HCT116 (cell line): ENCODE results near the gene CSTPP1. TPM values are rescaled to one million over a fixed set of nuclear protein-coding genes. Genes with fewer than 3 reads are reported as not detected.

ENCODE experiments used
- ATAC-seq: fragments of 200-7000 bp; cut with Tn5 transposase; 2 replicates; pipeline ENCODE4 v1.9.1; 2020; ENCODE audit warnings: mild to moderate bottlenecking, moderate library complexity
- BruUV-seq: library from RNA; stranded (reverse); fragments of 400-500 nt; replicated peaks from 2 replicates; lab custom pipeline; 2021; lab: Mats Ljungman, UMichigan
- CTCF ChIA-PET: fragments of 300-600 bp; sonication (Branson Sonifier 250); formaldehyde crosslinking; loops from one replicate; lab custom pipeline; 2021; ENCODE audit warnings: antibody characterized with exemption; lab: Charles Lee
- POLR2A ChIA-PET: fragments of 300-600, 350-600 bp; sonication (Branson Sonifier 250); formaldehyde crosslinking; loops from one replicate; lab custom pipeline; 2021; ENCODE audit warnings: antibody characterized with exemption; lab: Charles Lee
- RAD21 ChIA-PET, 2 experiments: fragments of 300-600 bp; sonication (Branson Sonifier 250); formaldehyde crosslinking; loops; one replicate each; lab custom pipeline; 2023; ENCODE audit warnings: low total read pairs in 2 of 2; ENCODE audit not compliant: uncharacterized antibody in 2 of 2, unreplicated experiment in 2 of 2, low non-redundant PET in 1 of 2; lab: Charles Lee
- DNase-seq: peaks from one replicate; pipeline ENCODE4 v3.0.0-alpha.2; 2010; ENCODE audit warnings: low read depth, low spot score
- H2AFZ ChIP-seq: fragments of 200-600 bp; shearing (Covaris generic), sonication (generic); 2 replicates; pipeline ENCODE4 v1.6.1; 2017; ENCODE audit warnings: low read depth, mixed run types, mixed read lengths, antibody characterized with exemption, low read length; ENCODE audit not compliant: poor library complexity, severe bottlenecking
- H3K27ac ChIP-seq: 2 replicates; pipeline ENCODE4 v1.5.1; 2012; ENCODE audit warnings: low read depth, low read length
- H3K27me3 ChIP-seq: fragments of 200-600 bp; sonication (generic); 2 replicates; pipeline ENCODE4 v1.6.1; 2016; ENCODE audit warnings: mixed run types, low read length, mixed read lengths; ENCODE audit not compliant: insufficient read depth
- H3K36me3 ChIP-seq, 2 experiments: fragments of 200-500 bp in 1 of 2; fragments of 200-600 bp in 1 of 2; sonication (Bioruptor generic) in 1 of 2; sonication (generic) in 1 of 2; 2 replicates each; pipeline versions ENCODE4 v1.5.1 to v1.6.1; 2014 to 2016; ENCODE audit warnings: low read length in 2 of 2, inconsistent platforms in 1 of 2, mixed read lengths in 1 of 2, mixed run types in 1 of 2; ENCODE audit not compliant: insufficient read depth in 2 of 2, control insufficient read depth in 1 of 2
- H3K4me1 ChIP-seq, 2 experiments: fragments of 200-600 bp in 1 of 2; sonication (generic) in 1 of 2; 2 replicates each; pipeline versions ENCODE4 v1.5.1 to v1.6.1; 2012 to 2017; ENCODE audit warnings: low read length in 2 of 2, inconsistent platforms in 1 of 2, mild to moderate bottlenecking in 1 of 2, mixed read lengths in 1 of 2, mixed run types in 1 of 2, moderate library complexity in 1 of 2; ENCODE audit not compliant: insufficient read depth in 2 of 2, control insufficient read depth in 1 of 2
- H3K4me2 ChIP-seq: fragments of 200-600 bp; sonication (generic); 2 replicates; pipeline ENCODE4 v1.6.1; 2017; ENCODE audit warnings: mixed run types, low read length, mixed read lengths
- H3K4me3 ChIP-seq, 2 experiments: fragments of 200-600 bp in 1 of 2; sonication (generic) in 1 of 2; replicated peaks in 1 of 2; 2 replicates each; pipeline ENCODE4 v1.5.1; 2011 to 2016; ENCODE audit warnings: low read length in 2 of 2, control low read depth in 1 of 2, low read depth in 1 of 2, mild to moderate bottlenecking in 1 of 2, mixed read lengths in 1 of 2, mixed run types in 1 of 2
- H3K79me2 ChIP-seq: fragments of 200-600 bp; sonication (generic); 2 replicates; pipeline ENCODE4 v1.6.1; 2017; ENCODE audit warnings: mild to moderate bottlenecking, mixed run types, low read length, moderate library complexity, mixed read lengths; ENCODE audit not compliant: insufficient read depth
- H3K9ac ChIP-seq: fragments of 200-600 bp; sonication (generic); 2 replicates; pipeline ENCODE4 v1.6.1; 2016; ENCODE audit warnings: low read length, mixed read lengths
- H3K9me2 ChIP-seq: fragments of 200-600 bp; sonication (generic), shearing (Covaris generic); 2 replicates; pipeline ENCODE4 v1.6.1; 2017; ENCODE audit warnings: mixed run types, mild to moderate bottlenecking, moderate library complexity; ENCODE audit not compliant: insufficient read depth
- H3K9me3 ChIP-seq, 2 experiments: fragments of 200-500 bp in 1 of 2; fragments of 200-600 bp in 1 of 2; sonication (Bioruptor generic) in 1 of 2; sonication (generic) in 1 of 2; 2 replicates each; pipeline ENCODE4 v1.6.1; 2014 to 2017; ENCODE audit warnings: low read length in 2 of 2, mixed read lengths in 2 of 2, inconsistent platforms in 1 of 2, low read depth in 1 of 2, mild to moderate bottlenecking in 1 of 2, mixed run types in 1 of 2, moderate library complexity in 1 of 2; ENCODE audit not compliant: control insufficient read depth in 1 of 2, insufficient read depth in 1 of 2
- H4K20me1 ChIP-seq: fragments of 200-600 bp; sonication (generic), shearing (Covaris generic); 2 replicates; pipeline ENCODE4 v1.6.1; 2017; ENCODE audit warnings: mixed run types, mild to moderate bottlenecking, moderate library complexity; ENCODE audit not compliant: insufficient read depth
- POLR2AphosphoS5 ChIP-seq: IDR thresholded peaks from 2 replicates; pipeline ENCODE4 v1.6.1; 2011; ENCODE audit warnings: mild to moderate bottlenecking, low read depth, low read length, moderate library complexity
- SRF ChIP-seq: IDR thresholded peaks from 2 replicates; pipeline ENCODE4 v1.6.1; 2012; ENCODE audit warnings: low read depth
- TCF7L2 ChIP-seq: IDR thresholded peaks from 2 replicates; pipeline ENCODE4 v1.7.0; 2011; ENCODE audit warnings: borderline replicate concordance, inconsistent platforms; ENCODE audit not compliant: insufficient read depth, insufficient read length; ENCODE audit errors: extremely low read depth
- ZFX ChIP-seq: fragments of 450-650 bp; IDR thresholded peaks from 2 replicates; pipeline ENCODE4 v1.6.1; 2017
- intact Hi-C: fragments of 100-400 bp; cut with micrococcal nuclease; formaldehyde crosslinking; loops from 2 replicates; pipeline ENCODE4 v1.10.0; 2022
- total RNA-seq: library from RNA; stranded (reverse); gene quantifications from one replicate; pipeline ENCODE4 v1.2.1, GENCODE V29; 2021; ENCODE audit not compliant: unreplicated experiment
- TF ChIP-seq, protein P1 (sequence below): IDR thresholded peaks from 2 replicates; pipeline ENCODE4 v1.6.1; 2012
- TF ChIP-seq, protein P2 (sequence below): IDR thresholded peaks from 2 replicates; pipeline ENCODE4 v1.6.1; 2012; ENCODE audit warnings: low read depth
- TF ChIP-seq, protein P3 (sequence below): IDR thresholded peaks from 2 replicates; pipeline ENCODE4 v1.6.1; 2012

Gene CSTPP1
- total RNA-seq, 1 experiment from 2014 or later = 24.7 TPM

DNA sequence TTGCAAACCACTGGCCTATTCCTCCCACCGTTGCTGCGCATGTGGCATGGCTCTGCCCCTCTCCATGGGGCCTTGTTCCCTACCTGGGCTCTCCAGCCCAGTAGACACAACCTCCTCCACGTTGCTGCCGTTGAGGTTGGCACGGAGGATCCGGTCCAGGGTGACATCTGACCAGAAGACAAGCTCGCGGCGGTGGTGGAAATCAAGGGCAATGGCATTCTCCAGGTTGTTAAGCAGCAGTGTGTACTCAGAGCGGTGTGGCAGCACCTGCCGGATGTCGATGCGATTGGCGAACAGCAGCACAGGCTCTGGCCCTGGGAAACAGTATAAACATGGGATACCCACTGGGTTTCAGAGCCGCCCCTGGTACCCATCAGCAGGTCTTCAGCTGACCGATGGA, 42.1 kb upstream of the CSTPP1 start:
- POLR2A ChIA-PET = no interaction called here

More for the DNA sequence above, 42.1 kb upstream of the CSTPP1 start:
- no peak overlapping the region for H3K27ac ChIP-seq
- TF ChIP-seq TCF7L2 (no peak), SRF (no peak), POLR2AphosphoS5 (no peak), ZFX (no peak)
- TF ChIP-seq, protein P1, sequence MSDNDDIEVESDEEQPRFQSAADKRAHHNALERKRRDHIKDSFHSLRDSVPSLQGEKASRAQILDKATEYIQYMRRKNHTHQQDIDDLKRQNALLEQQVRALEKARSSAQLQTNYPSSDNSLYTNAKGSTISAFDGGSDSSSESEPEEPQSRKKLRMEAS = no peak
- TF ChIP-seq, protein P2, sequence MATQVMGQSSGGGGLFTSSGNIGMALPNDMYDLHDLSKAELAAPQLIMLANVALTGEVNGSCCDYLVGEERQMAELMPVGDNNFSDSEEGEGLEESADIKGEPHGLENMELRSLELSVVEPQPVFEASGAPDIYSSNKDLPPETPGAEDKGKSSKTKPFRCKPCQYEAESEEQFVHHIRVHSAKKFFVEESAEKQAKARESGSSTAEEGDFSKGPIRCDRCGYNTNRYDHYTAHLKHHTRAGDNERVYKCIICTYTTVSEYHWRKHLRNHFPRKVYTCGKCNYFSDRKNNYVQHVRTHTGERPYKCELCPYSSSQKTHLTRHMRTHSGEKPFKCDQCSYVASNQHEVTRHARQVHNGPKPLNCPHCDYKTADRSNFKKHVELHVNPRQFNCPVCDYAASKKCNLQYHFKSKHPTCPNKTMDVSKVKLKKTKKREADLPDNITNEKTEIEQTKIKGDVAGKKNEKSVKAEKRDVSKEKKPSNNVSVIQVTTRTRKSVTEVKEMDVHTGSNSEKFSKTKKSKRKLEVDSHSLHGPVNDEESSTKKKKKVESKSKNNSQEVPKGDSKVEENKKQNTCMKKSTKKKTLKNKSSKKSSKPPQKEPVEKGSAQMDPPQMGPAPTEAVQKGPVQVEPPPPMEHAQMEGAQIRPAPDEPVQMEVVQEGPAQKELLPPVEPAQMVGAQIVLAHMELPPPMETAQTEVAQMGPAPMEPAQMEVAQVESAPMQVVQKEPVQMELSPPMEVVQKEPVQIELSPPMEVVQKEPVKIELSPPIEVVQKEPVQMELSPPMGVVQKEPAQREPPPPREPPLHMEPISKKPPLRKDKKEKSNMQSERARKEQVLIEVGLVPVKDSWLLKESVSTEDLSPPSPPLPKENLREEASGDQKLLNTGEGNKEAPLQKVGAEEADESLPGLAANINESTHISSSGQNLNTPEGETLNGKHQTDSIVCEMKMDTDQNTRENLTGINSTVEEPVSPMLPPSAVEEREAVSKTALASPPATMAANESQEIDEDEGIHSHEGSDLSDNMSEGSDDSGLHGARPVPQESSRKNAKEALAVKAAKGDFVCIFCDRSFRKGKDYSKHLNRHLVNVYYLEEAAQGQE = no peak
- TF ChIP-seq, protein P3, sequence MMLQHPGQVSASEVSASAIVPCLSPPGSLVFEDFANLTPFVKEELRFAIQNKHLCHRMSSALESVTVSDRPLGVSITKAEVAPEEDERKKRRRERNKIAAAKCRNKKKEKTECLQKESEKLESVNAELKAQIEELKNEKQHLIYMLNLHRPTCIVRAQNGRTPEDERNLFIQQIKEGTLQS = no peak
- TF ChIP-seq, all 23 proteins: peak for 0
- ChIA-PET RAD21 (no interaction called here), CTCF (interaction anchor here (1.5 kb wide), 1 partner anchor 258 kb away, joined by 4 read pairs; no protein-coding TSS in a partner anchor)
- intact Hi-C loops = no loop called here
- Histone ChIP-seq H3K9me2 (no peaks in the 10 kb centered on the region), H3K4me2 (no peak overlapping the region), H3K79me2 (no peaks in the 10 kb centered on the region), H3K36me3 (0 out of 4 replicates have a peak, but pooled peaks cover 0 to 5% of the 10 kb centered on the region in 2 experiments), H3K4me3 (no peak overlapping the region), H3K9ac (no peak overlapping the region), H2AFZ (no peak overlapping the region), H3K27me3 (no peaks in the 10 kb centered on the region), H3K4me1 (peaks cover 0 to 2% of the 10 kb centered on the region in 2 experiments; a peak in 2 of 4 replicates), H3K9me3 (no peaks in the 10 kb centered on the region), H4K20me1 (no peaks in the 10 kb centered on the region)
- no peak for ATAC-seq
- no peak for DNase-seq
- BruUV-seq = no TSS peak
